WERI-Rb-1 (cell line): ENCODE data around the gene HSPB7.
"Not testable (repeated sequence)": the region's sequence is repeated elsewhere in the genome, so short reads cannot be mapped to it uniquely, and the experiment has no call there.

Experiments used
- DNase-seq: peaks from one replicate; pipeline ENCODE4 v3.0.0-alpha.2; 2020
- H3K27ac ChIP-seq: fragments of 250-450 bp; sonication (Bioruptor Pico); 2 replicates; pipeline ENCODE4 v1.5.1; 2020; ENCODE audit warnings: mild to moderate bottlenecking, moderate library complexity
- H3K27me3 ChIP-seq: fragments of 250-450 bp; sonication (Bioruptor Pico); 2 replicates; pipeline ENCODE4 v1.5.1; 2021; ENCODE audit warnings: mild to moderate bottlenecking, low read depth, moderate library complexity; ENCODE audit not compliant: insufficient read depth, severe bottlenecking
- H3K36me3 ChIP-seq: fragments of 250-450 bp; sonication (Bioruptor Pico); 2 replicates; pipeline ENCODE4 v1.5.1; 2020; ENCODE audit warnings: mild to moderate bottlenecking, moderate library complexity
- H3K4me3 ChIP-seq: 2 replicates; pipeline ENCODE4 v1.5.1; 2011; ENCODE audit warnings: low read depth, mild to moderate bottlenecking, control low read depth, low read length
- H3K9me3 ChIP-seq: fragments of 250-450 bp; sonication (Bioruptor Pico); 2 replicates; pipeline ENCODE4 v1.5.1; 2021; ENCODE audit warnings: mild to moderate bottlenecking, moderate library complexity; ENCODE audit not compliant: severe bottlenecking
- CTCF ChIP-seq: IDR thresholded peaks from 2 replicates; pipeline ENCODE4 v1.5.1; 2011; ENCODE audit warnings: low read depth, mild to moderate bottlenecking, control low read depth, inconsistent platforms, low read length

Gene HSPB7

GRCh38 chr1:16042096-16042495 is 24.3 kb upstream of the HSPB7 start:
- Histone ChIP-seq H3K9me3 (no peaks in the 10 kb centered on the region), H3K4me3 (no peak overlapping the region), H3K27me3 (no peaks in the 10 kb centered on the region), H3K36me3 (no peaks in the 10 kb centered on the region), H3K27ac (no peak overlapping the region)
- DNase-seq: no peak
- peak; percentile 27; the same call in 1 of the 2 replicates for TF ChIP-seq CTCF

GRCh38 chr1:16041200-16041599 is 23.4 kb upstream of the HSPB7 start:
- no peak for DNase-seq
- H3K27me3 ChIP-seq: no peaks in the 10 kb centered on the region
- H3K4me3 ChIP-seq: no peak overlapping the region
- no peaks in the 10 kb centered on the region for H3K36me3 ChIP-seq
- no peak overlapping the region for H3K27ac ChIP-seq
- no peak for TF ChIP-seq CTCF
- no peaks in the 10 kb centered on the region for H3K9me3 ChIP-seq

GRCh38 chr1:16039871-16040270 is 22.0 kb upstream of the HSPB7 start:
- H3K36me3 ChIP-seq, H3K4me3 ChIP-seq, H3K27ac ChIP-seq, DNase-seq, H3K9me3 ChIP-seq, H3K27me3 ChIP-seq: not testable (repeated sequence)

GRCh38 chr1:16038620-16038912 is 20.7 kb upstream of the HSPB7 start:
- no peak for TF ChIP-seq CTCF
- H3K9me3 ChIP-seq: no peaks in the 10 kb centered on the region
- no peaks in the 10 kb centered on the region for H3K36me3 ChIP-seq
- H3K27me3 ChIP-seq: no peaks in the 10 kb centered on the region
- no peak for DNase-seq
- H3K4me3 ChIP-seq: no peak overlapping the region
- H3K27ac ChIP-seq: no peak overlapping the region

GRCh38 chr1:16036461-16036860 is 18.6 kb upstream of the HSPB7 start:
- H3K36me3 ChIP-seq, H3K27ac ChIP-seq, H3K9me3 ChIP-seq, H3K27me3 ChIP-seq, DNase-seq, H3K4me3 ChIP-seq: not testable (repeated sequence)

GRCh38 chr1:16033103-16033632 is 15.3 kb upstream of the HSPB7 start:
- H3K27me3 ChIP-seq, H3K9me3 ChIP-seq, H3K36me3 ChIP-seq, DNase-seq, H3K27ac ChIP-seq, H3K4me3 ChIP-seq: not testable (repeated sequence)

GRCh38 chr1:16032388-16033102 is 14.7 kb upstream of the HSPB7 start:
- no peaks in the 10 kb centered on the region for H3K27me3 ChIP-seq
- H3K36me3 ChIP-seq: no peaks in the 10 kb centered on the region
- no peaks in the 10 kb centered on the region for H3K9me3 ChIP-seq
- H3K27ac ChIP-seq: no peak overlapping the region
- TF ChIP-seq CTCF: peak; percentile 93
- H3K4me3 ChIP-seq: no peak overlapping the region
- peak; percentile 95 for DNase-seq
